Esophagus squamous epithelium (tissue), 4 donors: ENCODE data around the gene MICAL1.

ENCODE experiments used
- POLR2A ChIP-seq, 4 donors: fragments of 450-650 bp; IDR thresholded peaks; one replicate each; pipeline ENCODE4 v1.6.1; 2017; ENCODE audit warnings: antibody characterized with exemption in 4 of 4, mild to moderate bottlenecking in 4 of 4, moderate library complexity in 3 of 4
- TF ChIP-seq, protein P1 (sequence below), 6 experiments: fragments of 450-650 bp in 4 of 6; fragments of 200-600 bp in 2 of 6; sonication (generic) in 2 of 6; IDR thresholded peaks; one replicate each; pipeline ENCODE4 v1.5.1; 2016 to 2019; ENCODE audit warnings: antibody characterized with exemption in 6 of 6, mild to moderate bottlenecking in 4 of 6, moderate library complexity in 4 of 6

DNA sequence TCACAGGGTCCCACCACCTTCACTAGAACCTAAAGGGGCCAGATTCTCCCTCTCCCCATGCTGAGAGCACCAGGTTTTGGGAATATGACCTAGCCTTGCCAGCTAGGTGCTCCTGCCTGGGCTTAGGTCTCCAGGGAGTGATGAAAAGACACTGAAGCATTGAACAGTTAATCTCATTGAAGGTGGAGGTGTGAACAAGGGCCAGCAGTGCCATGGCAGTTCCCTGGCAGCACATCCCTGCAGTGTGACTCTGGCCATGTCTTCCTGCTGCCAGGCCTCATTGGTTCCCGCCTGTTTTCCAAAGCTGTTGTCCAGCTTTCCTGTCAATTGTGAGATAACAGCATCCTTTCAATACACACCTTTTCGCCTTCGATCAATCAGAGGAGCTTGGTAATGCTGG, 26.1 kb downstream of the MICAL1 start:
- TF ChIP-seq, protein P1, sequence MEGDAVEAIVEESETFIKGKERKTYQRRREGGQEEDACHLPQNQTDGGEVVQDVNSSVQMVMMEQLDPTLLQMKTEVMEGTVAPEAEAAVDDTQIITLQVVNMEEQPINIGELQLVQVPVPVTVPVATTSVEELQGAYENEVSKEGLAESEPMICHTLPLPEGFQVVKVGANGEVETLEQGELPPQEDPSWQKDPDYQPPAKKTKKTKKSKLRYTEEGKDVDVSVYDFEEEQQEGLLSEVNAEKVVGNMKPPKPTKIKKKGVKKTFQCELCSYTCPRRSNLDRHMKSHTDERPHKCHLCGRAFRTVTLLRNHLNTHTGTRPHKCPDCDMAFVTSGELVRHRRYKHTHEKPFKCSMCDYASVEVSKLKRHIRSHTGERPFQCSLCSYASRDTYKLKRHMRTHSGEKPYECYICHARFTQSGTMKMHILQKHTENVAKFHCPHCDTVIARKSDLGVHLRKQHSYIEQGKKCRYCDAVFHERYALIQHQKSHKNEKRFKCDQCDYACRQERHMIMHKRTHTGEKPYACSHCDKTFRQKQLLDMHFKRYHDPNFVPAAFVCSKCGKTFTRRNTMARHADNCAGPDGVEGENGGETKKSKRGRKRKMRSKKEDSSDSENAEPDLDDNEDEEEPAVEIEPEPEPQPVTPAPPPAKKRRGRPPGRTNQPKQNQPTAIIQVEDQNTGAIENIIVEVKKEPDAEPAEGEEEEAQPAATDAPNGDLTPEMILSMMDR (IDR thresholded peaks at IDR 0.05): no peak
- no peak for TF ChIP-seq POLR2A (IDR thresholded peaks at IDR 0.05)
